GM18867 (cell line): ENCODE data around the gene GADD45B.
A peak's percentile ranks its signal among the peaks of the same experiment; 100 is the strongest.
"Not testable (repeated sequence)": the region's sequence is repeated elsewhere in the genome, so short reads cannot be mapped to it uniquely, and the experiment has no call there.

Experiments used
- ATAC-seq: cut with Tn5 transposase; IDR thresholded peaks from one replicate; pipeline ENCODE4 v1.9.1; 2021; ENCODE audit warnings: mild to moderate bottlenecking, moderate library complexity; ENCODE audit not compliant: unreplicated experiment

The GADD45B gene

DNA sequence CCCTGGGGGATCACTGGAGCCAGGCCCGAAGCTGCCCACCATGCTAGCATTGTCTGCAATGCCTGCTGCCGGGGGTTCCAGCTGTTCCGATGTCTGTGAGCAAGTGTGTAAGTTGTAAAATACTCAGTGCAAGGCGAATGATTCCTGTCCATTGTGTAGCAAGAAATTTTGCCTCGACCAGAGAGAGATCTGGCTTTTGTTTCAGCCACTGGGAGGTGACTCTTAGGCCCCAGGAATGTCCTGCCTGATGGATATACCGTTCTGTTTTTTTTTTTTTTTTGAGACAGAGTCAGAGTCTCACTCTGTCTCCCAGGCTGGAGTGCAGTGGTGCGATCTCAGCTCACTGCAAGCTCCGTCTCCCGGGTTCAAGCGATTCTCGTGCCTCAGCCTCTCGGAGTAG lies 7.3 kb upstream of the GADD45B start:
- ATAC-seq = no peak

DNA sequence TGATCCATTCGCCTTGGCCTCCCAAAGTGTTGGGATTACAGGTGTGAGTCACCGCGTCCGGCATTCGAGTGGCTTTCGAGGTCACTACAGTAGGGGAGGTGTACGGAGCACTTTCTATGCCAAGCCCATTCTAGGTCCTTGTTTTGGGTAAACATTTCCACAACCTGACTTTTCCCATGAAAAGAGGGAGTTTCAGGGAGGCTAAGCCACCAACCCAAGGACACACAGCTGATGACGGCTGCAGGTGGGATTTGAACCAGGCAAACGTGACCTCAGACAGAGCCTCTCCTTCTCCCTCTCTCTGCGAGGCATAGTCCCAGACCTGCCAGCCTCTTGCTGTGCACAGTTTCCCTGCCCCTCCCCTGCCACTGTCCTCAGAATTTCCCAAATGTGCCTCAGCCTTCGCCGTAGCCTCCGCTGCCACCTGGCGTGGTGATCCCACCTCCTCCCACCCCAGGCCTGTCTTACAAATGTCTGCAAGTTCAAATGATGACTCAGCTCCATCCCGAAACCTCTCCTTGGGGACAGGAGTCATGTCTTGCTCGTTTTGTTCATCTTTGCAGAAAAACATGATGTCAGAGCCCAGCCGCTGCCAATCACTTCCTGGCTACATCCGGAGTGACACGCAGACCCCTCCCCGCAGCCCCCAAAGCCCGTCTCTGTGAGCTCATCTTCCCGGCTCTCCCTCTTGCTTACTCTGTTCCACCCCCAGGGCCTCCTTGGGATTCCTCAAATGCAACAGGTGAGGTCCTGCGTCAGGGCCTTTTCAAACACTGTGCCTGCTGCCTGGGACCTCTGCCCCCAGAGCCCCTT lies 6.6 kb upstream of the GADD45B start:
- ATAC-seq = no peak

DNA sequence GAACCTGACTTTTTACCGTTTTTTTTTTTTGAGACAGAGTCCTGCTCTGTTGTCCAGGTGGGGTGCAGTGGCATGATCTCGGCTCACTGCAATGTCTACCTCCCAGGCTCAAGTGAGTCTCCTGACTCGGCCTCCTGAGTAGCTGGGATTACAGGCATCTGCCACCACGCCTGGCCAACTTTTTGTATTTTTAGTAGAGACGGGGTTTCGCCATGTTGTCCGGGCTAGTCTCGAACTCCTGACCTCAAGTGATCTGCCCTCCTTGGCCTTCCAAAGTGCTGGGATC lies 6.1 kb upstream of the GADD45B start:
- not testable (repeated sequence) for ATAC-seq

DNA sequence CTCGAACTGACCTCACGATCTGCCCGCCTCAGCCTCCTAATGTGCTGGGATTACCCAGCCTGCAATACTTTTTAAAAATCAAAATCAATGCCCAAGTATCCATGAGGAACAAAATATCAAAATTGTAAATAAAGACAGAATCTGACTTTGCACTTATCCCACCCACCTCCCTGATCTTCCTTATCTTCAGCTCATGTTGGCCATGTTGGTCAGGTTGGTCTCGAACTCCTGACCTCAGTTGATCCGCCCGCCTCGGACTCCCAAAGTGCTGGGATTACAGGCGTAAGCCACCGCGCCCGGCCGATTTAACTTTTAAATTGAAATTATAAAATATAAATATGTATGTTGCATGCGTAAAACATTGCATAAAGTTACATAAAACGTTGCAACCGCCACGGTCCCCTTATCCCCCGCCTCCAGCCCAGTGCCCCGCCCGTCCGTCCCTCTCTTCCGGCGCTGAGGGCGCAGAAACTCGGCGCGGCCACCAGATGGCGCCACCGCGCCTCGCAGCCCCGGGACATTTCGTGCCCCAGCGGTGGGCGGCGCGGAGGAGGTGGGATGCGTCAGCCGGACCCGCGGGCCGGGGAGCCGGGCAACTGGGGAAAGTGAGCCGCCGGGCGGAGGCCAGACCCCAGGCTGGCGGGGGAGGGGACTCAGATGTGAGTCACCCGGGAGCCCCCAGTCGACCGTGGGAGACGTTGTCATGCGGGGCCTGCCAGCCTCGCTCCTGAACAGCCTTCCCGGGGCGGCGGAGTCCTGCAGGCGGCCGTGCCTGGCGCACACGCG lies 1.5 kb upstream of the GADD45B start:
- peak; percentile 30 for ATAC-seq

DNA sequence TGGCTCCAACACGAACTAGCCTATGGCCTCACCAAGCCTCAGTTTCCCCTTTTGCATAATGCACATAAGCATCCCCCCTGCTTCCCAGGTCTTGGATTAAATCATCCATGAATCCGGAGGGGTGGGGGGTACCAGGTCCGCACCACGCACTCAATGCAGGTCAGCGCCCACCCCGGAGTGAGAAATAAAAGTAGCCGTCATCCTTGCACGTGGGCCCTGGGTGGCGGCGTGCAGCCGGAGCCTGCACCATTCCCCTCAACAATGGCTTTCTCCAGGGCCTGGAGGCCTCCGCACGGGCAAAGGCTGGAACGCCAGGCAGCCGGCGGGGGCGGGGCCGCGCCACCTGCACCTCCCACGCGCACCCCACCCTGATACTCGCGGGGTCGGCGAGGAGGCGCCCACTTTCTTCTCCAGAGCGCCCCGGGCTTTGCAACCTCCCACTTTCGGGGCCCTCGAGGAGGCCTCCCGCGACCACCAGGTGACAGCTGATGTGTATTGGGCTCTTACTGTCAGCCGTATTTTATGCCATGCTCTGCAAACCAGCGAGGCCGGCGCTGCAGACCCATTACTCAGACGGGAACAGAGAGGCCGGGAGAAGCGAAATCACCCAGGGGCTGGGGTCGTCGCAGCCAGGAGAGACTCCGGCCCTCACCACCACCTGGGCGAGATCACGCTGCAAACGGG lies 767 bp upstream of the GADD45B start:
- peak; percentile 6 for ATAC-seq

DNA sequence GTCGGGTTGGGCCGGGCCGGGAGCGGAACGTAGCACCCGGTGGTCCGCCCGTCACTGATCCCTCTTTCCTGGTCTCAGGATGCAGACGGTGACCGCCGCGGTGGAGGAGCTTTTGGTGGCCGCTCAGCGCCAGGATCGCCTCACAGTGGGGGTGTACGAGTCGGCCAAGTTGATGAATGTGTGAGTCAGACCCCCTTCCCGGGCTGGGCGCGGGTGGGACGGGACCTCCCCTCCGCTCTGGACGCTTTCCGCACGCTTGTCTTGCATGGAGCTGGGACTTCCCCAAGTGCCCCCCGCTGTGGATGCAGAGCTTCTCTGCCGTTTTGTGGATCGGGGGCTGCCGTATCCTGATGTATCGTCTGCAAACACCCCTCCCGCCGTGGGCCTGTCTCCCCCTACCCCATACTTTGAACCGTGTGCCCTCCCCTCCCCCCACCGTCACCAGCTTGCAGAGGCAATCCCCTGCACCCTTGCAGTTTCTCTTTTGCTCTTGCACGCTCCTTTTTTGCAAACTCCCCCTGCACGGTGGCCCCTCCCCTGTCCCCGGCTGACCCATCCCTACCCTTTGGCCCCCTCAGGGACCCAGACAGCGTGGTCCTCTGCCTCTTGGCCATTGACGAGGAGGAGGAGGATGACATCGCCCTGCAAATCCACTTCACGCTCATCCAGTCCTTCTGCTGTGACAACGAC lies 669 bp downstream of the GADD45B start:
- peak; percentile 20 for ATAC-seq

DNA sequence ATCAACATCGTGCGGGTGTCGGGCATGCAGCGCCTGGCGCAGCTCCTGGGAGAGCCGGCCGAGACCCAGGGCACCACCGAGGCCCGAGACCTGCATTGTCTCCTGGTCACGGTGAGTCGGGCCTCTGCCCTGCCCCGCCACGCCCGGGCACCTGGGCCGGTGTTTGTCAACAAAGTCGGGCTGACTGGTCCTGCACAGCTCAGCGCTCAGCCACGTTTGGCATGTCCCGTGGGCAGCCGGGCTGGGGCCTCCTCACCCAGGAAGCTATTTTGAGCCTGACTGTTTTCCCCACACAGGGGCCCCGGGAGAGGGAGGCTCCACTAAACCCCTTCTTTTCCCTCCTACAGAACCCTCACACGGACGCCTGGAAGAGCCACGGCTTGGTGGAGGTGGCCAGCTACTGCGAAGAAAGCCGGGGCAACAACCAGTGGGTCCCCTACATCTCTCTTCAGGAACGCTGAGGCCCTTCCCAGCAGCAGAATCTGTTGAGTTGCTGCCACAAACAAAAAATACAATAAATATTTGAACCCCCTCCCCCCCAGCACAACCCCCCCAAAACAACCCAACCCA lies 1.3 kb downstream of the GADD45B start:
- ATAC-seq = no peak

DNA sequence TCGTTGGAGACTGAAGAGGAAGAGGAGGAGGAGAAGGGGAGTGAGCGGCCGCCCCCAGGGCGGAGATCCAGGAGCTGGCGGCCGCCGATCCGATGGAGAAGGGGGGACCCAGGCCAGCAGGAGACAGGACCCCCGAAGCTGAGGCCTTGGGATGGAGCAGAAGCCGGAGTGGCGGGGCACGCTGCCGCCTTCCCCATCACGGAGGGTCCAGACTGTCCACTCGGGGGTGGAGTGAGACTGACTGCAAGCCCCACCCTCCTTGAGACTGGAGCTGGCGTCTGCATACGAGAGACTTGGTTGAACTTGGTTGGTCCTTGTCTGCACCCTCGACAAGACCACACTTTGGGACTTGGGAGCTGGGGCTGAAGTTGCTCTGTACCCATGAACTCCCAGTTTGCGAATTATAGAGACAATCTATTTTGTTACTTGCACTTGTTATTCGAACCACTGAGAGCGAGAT lies 1.8 kb downstream of the GADD45B start:
- ATAC-seq = no peak

DNA sequence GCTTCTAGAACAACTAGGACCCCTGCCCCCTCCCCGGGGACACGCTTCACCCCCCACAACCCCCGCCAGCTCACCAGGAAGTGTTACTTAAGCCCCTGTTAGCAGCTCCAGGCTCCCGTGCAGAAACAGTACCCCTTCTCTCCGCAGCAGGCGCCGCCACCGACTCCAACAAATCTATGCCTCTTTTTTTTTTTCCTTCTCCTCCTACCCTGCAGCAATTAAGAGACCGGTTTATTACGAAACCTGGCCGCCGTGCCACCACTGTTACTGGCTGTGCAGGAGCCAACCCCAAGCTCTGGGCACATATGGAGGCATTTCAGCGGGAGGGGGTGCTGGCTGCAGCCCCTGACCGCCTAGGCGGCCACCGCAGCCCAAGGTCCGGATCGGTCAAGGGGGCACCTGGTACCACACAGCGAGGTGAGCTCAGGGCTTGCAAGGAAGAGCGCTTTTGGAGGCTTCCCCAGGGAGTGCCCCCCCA lies 2.4 kb downstream of the GADD45B start:
- no peak for ATAC-seq

DNA sequence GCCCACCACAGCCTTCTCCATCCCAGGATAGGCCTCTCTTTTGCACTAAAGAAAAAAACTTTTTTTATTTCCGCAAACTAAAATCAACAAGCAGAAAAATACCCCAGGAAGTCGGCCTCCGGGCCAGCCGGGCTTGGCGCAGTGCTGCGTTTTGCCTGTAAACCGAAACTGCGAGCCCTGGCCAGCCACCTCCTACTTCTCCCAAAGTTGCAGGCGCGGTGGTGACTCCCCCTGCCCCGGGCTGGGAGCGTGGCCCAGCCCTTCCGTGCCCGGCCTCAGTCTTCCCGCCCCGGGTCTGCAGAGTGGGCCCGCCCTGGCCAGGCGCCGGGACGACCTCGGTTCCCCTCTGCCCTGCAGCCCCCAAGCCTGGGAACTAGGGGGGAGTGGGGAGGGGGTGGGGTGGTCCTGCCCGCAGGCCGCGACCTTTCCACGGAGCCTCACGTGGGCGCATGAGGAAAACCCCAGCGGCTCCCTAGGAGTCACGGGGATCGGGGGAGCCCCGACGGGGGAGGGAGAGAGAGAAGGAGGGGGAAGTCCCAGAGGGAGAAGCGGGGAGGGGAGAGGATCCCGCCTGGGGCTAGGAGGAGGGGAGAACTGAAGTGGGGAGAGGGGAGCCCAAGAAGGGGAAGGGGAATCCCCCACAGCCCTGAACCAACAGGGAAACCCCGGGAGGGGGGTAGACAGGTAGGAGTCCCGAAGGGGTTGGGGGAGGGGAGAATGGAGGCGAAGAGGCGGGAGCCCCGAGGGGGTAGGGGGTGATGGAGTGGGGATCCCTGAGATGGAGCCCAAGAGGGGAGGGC lies 3.0 kb downstream of the GADD45B start:
- ATAC-seq = no peak

DNA sequence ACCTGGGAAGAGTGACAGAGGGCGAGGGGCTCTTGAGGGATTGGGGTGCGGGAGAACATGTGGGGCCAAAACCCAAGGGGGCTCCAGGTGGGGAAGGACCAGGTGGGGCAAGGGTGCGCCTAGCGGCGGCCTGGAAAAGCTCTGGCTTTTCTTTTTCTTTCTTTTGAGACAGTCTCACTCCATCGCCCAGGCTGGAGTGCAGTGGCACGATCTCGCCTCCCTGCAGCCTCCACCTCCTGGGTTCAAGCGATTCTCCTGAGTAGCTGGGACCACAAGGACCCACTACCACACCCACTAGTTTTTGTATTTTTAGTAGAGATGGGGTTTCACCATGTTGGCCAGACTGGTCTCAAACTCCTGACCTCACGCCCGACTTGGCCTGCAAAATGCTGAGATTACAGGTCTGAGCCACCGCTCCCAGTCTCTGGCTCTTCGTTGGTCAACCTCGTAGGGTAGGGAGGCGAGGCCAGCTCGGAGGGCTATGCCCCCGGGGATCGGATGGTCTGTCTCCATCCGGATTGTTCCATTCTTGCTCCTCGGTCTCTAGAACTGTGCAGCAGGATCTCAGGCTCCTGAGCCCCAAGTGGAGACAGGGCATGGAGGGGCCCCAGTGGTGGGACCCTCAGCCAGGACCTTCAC lies 3.7 kb downstream of the GADD45B start:
- ATAC-seq = no peak

DNA sequence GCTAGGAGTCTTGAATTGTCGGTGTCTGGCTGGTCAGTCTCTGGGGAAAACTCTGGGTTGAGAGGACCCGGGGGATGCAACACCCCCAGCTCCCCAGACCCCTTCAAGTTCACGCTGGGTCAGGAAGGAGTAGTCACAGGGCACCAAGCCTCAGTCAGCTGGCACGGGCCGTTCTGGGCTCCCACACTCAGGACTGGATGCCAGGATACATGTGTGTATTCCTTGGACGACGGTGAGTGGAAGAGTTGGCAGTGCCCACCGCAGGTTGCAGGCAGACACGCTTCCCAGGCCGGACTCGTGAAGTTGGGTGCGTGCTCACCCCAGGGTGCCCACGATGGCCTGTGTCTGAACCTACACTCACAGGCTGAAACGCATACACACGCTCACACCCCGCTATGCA lies 5.5 kb downstream of the GADD45B start:
- ATAC-seq = no peak

DNA sequence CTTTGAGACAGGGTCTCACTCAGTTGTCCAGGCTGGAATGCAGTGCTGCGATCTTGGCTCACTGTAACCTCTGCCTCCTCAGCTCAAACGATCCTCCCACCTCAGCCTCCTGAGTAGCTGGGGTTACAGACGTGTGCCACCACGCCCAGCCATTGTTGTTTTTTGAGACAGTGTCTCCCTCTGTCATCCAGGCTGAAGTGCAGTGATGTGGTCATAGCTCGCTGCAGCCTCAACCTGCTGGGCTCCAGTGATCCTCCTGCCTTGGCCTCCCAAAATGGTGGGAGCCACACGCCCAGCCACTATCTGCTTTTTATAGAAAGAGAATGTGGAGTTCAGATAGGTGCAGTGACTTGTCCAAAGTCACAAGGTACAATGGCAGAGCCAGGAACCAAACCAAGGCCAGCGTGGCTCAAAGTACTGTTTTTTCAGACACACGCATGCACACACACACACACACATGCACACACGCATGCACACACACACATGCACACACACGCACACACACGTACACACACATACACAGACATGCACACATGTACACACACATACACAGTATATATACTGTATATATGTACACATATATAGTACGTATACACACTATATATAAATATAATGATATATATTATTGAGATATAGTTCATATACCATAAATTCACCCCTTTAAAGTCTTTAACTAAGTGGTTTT lies 6.6 kb downstream of the GADD45B start:
- ATAC-seq = no peak

DNA sequence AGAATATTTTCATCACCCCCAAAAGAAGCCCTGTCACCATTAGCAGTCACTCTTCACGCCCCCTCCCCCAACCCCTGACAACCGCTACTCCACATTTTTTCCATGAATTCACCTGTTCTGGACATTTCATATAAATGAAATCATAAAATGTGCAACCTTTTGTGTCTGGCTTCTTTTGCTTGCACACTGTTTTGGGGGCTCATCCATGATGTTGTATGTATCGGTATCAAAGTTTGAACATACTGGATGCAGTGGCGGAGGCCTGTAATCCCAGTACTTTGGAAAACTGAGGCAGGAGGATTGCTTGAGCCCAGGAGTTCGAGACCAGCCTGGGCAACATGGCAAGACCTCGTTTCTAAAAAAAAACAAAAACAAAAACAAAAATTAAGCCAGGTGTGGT lies 7.2 kb downstream of the GADD45B start:
- ATAC-seq = no peak

DNA sequence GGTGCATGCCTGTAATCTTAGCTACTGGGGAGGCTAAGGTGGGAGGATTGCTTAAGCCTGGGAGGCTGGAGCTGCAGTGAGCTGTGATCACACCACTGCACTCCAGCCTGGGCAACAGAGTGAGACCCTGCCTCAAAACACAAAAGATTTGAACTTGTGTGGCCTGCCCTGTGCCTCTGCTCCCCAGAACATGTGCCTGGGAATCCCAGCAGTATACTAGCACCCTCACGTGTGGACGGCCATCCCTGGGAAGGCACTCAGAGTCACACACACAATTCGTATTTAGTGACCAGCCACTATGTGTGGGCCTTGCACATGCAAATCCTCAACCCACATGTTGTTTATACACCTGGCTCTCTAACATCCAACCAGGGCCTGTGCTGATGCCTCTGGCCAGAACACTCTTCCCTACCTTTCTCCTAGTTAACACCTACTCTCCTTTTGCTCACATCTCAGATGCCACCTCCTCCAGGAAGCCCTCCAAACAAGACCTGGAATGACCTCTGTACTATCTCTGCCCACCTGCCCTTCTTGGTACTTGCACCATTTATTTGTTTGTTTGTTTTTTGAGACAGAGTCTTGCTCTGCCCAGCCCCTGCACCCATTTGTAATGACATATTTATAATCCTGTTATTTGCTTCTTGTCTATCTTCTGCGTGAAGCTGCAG lies 7.7 kb downstream of the GADD45B start:
- ATAC-seq = no peak

DNA sequence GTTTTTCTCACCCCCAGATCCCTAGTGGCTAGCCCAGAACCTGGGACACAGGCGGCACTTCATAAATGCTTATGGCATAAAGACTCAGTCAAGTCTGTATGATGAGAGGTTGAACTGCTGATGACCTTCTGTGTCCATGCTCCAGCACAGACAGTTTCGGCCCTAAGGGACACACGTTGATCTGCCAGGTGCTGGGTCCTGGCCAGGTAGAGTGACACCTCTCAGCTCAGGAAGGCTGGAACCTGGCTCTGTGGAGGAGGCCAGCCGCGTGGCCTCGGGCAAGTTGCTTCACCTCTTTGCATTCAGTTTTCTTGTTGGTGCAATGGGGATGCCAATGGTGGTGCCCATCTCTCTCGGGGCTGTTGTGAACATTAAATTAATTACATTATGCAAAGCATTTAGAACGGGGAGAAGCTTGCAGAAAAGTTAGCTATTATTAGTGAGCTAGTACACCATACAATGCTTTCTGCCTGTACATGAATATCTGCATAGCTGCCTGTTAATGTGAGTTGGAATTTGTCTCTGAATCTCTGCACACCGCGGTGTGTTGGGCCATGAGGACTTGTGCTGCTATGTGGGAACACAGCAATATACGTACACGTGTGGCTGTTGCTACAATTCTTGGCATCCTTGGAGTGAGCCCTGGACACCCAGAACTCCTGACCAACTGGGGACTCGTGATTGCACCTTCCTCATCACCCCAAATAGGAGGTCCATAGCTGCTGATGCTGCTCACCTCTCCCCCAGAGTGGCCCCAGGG lies 8.4 kb downstream of the GADD45B start:
- ATAC-seq = no peak

DNA sequence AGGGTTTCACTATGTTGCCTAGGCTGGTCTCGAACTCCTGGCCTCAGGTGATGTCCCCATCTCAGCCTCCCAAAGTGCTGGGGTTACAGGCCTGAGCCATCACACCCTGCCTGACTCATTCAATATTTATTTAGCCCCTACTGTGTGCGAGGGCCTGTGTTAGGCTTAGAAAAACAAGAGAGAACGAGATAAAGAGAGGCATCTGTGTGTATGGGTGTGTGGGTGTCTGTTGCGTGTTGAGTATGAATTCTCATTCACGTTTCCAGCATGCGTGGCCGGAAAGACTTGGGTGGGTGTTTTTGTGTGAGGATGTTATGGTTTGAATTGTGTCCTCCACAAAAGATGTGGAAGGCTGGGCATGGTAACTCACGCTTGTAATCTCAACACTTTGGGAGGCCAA lies 9.5 kb downstream of the GADD45B start:
- no peak for ATAC-seq

DNA sequence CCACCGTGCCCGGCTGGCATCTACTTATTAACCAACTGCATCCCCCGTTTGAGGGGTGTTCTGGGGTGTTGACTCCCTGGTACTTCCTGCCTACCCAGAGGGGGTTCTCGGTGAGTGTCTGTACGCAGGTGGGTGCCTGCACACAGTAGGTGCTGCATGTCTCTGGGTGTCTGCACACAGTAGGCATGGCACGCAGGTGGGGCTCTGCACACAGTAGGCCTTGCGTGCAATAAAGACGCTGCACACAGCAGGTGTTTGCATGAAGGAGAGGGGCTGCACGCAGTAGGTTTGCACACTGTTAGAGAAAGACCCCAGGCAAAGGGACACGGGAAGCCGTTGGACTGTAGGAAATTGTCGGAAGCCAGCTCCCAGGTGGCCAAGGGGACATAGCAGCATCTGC lies 11.2 kb downstream of the GADD45B start:
- ATAC-seq = no peak
